HG03196 (cell line): Measurements from ENCODE around the gene NLRP1.

Experiments
- ATAC-seq: cut with Tn5 transposase; IDR thresholded peaks from one replicate; pipeline ENCODE4 v1.9.1; 2021; ENCODE audit not compliant: unreplicated experiment

Gene NLRP1

DNA sequence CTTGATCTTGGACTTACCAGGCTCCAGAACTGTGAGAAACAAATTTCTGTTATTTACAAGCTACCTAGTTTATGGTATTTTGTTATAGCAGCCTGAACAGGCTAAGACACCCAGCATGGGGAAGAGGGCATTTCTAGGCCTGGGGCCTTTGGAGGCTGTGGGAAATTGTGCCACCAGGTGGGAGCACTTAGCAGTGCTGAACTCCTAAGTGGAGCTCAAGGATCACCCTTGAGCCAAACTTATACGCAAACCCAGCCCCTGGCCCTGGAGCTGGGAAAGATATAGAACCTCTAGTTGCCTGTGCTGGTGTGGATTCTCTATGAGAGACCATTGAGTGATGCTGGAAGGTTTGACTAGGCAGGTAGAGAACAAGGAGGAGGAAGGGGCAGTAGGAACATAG is 61.8 kb downstream of the NLRP1 start:
- no peak for ATAC-seq

DNA sequence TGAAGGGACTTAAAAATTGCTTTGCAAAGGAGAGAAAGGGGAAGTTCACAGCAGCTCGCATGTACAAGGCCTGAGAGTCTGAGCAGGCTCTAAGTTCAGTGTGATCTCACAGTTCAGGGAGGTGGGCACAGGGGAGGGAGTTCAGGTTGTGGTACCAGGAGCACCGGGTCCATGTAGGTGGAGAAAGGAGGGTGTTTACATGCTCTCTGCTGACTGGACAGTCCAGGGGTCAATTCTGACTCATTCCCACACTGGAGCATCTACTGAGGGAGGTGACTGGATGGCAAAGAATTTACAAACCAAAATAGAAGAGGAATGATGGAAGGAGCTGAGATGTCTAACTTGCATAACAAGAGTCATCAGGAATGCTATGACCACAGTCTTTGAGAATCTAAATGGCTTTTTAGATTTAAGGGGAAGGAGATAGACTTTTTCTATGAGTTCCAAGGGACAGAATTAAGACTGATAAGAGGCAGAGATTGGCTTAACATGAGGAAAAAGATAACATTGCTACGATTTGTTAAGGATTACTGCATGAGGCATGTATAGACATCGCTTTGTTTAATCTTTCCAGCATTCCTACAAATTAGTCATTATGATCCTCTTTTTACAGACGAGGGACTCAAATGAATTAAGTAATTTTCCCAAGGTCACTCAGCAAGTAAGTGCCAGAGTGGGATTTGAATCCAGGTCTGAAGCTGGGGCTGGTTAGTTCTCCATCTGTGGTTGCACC is 68.1 kb downstream of the NLRP1 start:
- no peak for ATAC-seq

DNA sequence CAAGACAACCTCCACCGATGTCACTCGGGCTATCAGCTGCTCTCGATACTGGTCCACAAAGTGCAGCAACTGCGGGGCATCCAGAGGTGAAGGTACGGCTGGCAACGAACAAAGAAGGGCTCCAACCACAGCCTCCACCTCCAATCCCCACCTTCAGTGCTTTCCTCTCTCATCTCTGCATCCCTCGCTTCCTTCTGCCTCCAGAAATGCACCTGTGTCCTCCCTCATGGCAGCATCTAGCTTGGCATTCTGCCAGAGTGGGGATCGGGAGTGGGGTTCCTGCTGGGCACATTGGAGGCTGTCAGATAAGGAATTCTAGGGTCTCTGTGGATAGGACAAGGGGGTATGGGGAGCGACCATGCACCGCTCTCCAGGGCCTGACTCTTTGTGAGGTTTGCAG is 69.3 kb downstream of the NLRP1 start:
- ATAC-seq, result no peak

DNA sequence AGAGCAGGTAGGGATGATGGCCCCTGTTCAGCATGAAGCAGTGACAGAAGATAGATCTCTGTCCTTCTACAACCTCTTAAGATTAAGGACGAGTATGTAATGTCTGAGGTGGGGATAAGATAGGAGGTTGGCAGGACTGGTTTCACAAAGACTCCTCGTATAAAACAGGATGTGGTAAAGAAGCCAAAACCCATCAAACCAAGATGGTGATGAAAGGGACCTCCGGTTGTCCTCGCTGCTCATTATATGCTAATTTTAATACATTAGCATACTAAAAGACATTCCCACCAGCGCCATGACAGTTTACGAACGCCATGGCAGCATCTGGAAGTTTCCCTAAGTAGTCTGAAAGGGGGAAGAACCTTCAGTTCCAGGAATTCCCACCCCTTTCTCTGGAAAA is 70.7 kb downstream of the NLRP1 start:
- no peak for ATAC-seq

DNA sequence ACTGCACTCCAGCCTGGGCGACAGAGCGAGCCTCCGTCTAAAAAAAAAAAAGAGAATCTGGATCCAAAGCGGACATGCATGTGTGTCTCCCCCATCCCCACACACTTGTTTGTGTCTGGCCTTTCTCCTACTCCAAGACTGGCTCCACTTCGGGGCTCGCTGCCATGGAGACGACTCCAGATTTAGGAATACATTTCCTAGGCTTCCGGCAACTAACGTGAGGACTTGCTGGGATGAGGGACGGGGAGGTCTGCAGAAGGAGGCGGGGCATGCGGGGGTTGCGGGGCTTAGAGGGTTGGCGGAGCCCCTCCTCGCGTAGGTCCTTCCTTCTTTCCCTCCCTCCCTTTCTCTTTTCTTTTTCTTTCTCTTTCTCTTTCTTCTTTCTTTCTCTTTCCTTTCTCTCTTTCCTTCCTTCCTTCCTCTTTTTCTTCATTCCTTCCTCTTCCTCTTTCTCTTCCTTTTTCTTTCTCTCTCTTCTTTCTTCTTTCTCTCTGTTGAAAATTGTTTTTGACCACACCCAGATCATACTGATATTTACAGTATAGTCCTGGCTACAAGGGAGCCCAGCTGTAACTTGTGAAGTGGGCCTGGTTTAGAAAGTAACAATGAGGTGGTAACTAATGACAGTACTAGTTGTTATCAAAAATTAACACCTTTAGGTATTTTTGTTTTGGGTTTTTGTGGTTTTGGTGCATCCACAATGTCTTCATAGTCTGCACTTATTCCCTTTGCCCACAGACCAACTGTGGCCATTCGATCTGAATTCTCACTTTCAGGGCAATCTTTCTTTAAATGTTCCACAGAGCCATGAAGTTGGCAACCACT is 72.7 kb downstream of the NLRP1 start:
- ATAC-seq, result no peak

DNA sequence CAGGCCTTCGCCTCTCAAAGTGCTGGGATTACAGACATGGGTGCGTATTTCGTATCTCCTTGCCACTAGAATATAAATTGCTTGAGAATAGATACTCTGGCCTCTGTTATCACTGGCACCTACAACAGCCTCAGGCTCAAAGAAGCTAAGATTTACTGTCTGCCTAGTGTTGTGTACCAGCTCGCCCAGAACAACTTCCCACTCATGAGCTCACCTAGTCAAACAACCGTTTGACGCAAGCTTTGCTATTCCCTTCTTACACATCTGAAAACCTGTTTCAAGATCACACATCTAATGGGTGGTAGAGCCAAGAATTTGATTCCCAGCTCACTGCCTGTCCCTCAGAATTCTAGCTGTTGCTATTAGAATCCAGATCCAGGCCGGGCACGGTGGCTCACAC is 73.5 kb downstream of the NLRP1 start:
- no peak for ATAC-seq

DNA sequence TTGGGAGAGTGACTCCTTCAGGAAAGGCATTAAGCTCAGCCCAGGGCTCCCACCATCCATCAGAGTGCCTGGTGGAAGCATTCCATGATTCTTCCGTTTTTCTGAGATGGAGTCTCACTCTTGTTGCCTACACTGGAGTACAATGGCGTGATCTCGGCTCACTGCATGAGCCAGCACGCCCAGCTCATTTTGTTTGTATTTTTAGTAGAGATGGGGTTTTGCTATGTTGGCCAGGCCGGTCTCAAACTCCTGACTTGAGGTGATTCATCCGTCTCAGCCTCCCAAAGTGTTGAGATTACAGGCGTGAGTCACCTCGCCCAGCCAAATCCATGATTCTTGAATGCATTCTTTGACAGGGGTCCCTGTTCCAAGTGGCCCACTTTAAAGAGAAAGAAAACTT is 74.8 kb downstream of the NLRP1 start:
- ATAC-seq, result no peak

DNA sequence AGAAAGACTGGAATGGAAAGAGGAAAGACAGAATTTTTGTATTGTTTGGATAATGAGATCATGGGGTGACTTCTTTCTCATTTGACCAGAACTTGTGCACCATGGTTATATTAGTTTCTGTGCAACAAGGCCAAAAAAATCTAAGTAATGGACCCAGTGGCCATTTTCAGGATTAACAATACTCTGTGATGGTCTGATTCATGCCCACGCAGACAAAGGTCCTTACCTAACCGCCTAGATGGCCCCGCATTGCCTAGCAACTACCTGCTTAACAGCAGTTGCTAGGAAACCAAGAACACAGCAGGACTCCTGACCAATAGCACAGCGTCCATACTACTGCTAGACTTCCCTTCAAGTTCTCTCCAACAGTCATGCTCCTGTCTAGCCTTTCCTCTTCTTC is 75.5 kb downstream of the NLRP1 start:
- ATAC-seq, result no peak

DNA sequence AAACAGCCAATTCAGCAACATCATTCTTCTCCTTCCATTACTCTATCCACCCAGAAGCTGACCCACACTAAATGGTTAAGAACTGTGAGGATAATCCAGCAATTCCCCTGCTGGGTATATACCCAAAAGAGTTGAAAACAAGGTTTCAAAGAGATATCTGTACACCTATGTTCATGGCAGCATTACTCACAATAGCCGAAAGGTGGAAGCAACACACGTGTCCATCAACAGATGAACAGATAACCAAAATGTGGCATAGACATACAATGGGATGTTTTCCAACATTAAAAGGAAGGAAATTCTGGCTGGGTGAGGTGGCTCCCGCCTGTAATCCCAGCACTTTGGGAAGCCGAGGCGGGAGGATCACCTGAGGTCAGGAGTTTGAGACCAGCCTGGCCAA is 78.0 kb downstream of the NLRP1 start:
- no peak for ATAC-seq

DNA sequence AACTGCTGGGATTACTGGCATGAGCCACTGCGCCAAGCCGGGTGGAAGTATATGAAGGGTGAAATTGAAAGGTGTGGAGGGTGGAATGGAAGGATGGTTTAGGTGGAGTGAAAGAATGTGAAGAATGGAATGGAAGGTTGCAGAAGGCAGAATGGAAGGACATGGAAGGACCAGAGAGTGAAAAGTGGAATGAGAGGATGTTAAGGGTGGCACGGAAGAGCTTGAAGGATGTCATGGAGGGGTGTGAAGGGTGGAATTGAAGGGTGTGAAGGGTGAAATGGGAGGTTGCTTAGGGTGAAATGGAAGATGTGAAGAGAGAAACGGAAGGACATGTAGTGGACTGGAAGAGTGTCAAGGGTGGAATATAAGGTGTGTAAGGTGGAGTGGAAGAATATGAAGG is 81.8 kb downstream of the NLRP1 start:
- no peak for ATAC-seq

DNA sequence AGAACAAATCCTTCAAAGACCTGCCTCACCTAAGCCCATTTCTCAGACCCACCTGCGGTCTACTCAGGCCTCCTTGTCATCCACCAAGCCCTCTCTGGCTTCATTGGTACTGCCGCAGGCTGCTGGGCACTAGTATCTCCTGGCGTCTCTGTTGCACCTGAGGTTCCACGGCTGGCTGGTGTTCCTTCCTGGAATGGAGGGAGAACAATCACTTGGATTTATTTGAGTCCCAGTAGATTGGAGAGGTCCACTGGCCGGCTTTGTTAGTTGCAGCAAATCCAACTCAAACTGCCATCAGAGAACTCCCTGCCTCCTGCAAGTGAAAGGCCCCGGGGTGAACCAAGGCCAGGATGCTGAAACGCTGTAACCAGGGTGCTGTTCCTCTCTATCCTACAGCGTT is 82.6 kb downstream of the NLRP1 start:
- ATAC-seq, result no peak

DNA sequence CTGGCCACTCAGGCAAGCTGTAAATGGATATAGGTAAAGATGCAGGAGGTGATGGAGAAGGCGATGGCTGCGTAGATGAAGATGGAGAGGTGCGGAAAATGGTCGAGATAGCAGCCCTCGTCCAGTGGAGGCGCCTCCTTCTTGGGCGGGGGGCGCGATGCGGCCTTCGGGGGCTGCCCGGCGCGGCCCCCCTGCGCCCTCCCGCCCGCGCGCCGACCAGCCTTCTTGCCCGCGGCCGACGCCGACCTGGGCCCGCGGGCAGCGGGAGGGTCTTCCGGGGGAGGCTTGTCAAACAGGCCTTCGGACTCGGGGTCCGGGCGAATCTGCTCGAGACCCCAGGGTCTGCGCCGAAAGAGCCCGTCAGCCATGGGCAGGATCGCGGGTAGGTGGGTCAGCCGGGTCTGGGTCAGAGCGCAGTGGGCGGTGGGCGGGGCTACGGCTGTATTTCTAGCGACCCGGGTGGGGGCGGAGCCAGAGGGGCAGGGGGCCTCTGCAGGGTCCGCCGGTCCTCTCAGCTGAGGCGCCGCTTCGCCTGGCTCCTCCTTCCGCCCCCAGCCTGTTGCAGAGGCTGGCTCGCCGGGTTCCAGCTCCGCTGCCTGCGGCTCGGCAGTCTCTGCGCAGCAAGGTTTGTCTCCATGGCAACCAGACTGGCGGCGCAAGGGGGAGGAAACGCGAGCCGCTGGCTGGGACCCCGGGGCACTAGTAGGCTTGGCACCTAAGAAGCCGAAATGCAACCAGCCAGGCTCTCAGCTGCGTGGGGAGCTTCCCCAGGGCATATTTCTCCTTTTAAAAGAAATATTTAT is 83.5 kb downstream of the NLRP1 start:
- no peak for ATAC-seq

DNA sequence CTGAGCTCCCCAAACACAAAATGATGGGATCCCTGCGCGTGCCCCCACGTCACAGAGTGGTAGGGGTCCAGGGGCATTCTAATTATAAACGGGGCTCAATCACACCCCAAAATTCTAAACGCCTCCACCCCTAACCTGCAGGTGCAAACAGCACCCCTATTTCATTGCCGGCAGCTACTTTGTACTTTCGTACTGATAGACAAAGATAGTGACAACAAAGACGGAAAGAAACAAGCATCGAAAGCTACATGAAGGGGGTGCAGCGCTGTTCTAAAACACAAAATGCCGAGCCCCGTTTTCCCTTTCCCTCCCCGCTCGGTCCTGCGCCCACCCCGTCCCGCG is 84.1 kb downstream of the NLRP1 start:
- ATAC-seq, result no peak

DNA sequence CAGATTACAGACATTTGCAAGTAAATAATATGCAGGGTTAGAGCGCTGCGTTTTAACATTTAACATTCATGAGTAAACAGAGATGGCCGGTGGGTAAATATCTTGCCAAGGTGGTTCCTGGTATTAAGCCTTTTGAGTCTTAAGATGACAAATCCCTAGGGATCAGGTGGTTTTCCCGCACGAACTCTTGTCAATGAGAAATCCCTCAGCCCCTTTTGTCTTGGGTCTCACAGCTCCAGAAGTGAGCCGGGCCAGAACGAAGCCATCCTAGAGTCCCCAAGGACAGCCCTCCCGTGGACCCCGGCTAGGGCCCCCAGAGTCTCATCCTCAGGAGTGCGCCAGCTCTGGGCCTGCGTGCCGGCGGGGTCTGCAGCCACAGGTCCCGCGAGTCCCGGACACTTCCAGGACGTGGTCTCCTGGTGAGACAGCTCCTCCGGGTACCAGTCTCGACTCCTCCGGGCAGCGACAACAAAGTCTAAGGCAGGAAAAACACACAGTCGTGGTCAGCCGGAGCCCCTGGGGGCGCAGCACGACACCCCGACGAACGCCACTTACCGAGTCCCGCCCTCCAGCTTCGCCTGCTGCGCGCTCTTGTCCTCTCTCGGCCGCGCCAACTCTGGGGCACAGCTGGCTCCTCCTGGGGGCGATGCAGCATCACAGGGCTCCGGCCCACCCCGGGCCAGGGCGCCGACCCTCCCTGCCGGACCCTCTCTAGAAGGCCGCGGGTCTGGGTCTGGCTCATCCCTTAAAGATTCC is 84.7 kb downstream of the NLRP1 start:
- no peak for ATAC-seq

DNA sequence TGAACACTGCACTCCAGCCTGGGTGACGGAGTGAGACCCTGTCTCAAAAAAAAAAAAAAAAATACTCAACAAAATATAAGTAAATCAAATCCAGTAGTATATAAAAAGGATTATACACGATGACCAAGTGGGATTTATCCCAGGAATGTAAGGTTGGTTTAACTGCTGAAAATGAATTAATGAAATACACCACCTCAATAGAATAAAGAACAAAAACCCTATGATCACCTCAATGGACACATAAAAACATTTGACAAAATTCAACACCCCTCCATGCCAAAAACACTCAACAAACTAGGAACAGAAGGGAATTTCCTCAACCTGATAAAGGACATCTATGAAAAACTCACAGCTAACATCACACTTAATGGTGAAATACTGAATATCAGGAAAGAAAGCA is 91.3 kb downstream of the NLRP1 start:
- ATAC-seq, result no peak

DNA sequence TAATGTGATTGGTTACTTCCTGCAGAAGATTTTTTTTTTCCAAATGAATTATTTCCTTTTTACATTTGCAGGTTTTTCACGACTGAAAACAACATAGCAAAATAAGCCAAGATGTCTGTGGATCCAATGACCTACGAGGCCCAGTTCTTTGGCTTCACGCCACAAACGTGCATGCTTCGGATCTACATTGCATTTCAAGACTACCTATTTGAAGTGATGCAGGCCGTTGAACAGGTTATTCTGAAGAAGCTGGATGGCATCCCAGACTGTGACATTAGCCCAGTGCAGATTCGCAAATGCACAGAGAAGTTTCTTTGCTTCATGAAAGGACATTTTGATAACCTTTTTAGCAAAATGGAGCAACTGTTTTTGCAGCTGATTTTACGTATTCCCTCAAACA is 95.6 kb downstream of the NLRP1 start:
- ATAC-seq, result no peak

DNA sequence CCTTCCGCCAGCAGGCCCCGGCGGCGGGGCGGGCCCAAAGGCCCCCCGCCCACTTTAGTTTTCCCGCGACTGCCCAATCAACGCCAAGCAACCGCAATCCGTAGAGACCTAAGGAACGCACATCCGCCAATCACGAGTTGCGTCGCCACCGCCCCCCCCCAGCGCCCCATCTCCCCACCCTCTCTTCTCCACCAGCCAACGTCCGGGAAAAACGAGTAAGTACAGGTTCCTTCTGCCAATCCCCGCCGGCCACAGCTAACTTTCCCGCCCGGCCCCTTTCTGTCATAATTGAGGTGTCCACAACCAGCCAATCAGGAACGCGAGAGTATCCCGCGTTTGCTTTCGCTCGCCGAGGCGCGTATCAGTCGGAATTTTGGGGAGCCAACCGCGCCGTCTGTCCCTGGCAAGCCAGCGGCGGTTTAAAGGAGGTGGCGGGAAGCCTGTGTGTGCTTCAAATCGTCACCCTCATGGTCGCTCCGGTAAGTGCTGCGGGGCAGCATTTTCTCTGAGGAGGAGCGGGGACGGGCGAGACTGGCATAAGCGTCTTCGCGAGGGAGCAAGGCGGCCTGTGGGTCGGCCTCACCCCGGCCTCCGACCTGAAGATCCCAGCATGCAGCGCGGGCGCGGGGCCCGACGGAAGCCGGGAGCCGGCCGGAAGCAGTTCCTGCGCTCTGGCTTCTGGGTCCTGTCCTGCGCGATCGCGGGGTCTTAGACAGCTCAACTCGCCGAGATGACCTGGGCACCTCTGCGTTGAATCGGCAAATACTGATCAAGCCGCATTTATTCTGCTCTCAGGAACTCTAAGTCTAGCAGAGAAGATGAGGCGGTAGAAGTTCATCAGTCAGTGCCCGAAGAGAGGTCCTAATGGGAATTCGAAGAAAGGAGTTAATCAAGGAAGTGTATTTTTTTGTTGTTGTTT is 97.8 kb downstream of the NLRP1 start, which contains the start of gene MIS12:
TSS of gene MIS12 (plus strand) at position 361 of the 919 bp plus-strand sequence. CDS start 2,297 bp downstream, outside the sequence.
- ATAC-seq, result peak; percentile 83

DNA sequence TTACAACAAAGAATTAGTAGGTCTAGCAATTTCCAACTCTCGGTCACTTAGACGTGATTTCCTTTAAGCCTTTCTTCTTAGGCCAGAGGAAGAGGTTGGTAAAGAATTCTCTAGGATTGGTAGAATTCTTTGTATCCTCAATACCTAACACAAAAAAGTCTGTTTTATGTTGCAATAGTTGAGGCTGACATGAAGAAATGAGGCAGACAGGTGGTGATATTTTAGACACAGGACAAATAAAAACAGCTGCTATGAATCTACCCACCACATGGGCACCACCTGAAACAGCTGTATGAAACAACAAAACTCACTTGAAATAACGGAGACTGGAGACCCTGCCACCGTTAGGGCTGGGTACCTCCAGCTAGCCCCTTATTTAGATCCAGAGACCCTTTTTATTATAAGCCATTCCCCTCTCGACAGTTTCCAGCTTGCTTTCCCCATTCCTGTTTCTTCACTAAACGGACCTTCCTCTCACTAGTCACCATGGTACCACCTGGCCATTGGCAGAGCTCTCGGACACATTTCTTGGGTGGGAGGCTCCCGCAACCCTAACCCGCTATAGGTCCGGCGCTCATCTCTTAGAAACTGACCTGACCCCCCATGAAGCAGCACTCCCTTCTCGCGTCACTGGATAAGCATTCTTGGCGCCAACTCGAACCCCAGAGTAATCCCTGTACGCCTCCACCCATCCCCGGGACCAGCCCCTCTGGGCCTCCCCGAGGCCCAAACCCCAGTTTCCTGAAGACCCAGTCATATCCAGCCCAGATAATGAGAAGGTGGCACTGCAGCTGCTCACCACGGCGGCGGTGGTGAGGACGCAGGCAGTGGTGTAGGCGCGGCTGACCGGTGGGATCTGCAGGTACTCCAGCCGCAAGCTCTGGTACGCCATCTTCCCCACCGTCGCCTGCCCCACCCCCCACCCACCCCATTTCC is 98.8 kb downstream of the NLRP1 start, which contains the start of gene DERL2:
TSS of gene DERL2 (minus strand) at position 909 of the 936 bp plus-strand sequence. CDS start at position 892, 17 bp downstream.
- peak; percentile 28 for ATAC-seq

DNA sequence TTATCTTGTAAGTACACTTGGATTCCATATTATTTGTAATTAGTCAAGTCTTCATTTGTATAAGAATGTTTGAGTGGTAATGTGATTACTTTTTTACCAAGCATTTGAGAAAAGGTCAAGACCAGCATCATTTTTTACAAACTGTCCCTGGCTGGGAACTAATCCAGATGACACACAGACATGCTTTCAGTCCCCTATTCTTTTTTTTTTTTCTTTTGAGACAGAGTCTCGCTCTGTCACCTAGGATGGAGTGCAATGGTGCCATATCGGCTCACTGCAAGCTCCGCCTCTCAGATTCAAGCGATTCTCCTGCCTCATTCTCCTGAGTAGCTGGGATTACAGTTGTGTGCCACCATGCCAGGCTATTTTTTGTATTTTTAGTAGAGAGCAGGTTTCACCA is 102.9 kb downstream of the NLRP1 start:
- no peak for ATAC-seq
